NT2/D1 (cell line): ENCODE results near the gene YY2.

Experiments used
- SUZ12 ChIP-seq: IDR thresholded peaks from 2 replicates; pipeline ENCODE4 v1.6.1; 2011; ENCODE audit not compliant: insufficient read length, insufficient read depth; ENCODE audit errors: extremely low read depth
- YY1 ChIP-seq: IDR thresholded peaks from 2 replicates; pipeline ENCODE4 v1.6.1; 2011; ENCODE audit not compliant: insufficient read length, insufficient read depth
- ZNF274 ChIP-seq: IDR thresholded peaks from 2 replicates; pipeline ENCODE4 v1.6.1; 2011; ENCODE audit warnings: mild to moderate bottlenecking, low read depth, low read length

DNA sequence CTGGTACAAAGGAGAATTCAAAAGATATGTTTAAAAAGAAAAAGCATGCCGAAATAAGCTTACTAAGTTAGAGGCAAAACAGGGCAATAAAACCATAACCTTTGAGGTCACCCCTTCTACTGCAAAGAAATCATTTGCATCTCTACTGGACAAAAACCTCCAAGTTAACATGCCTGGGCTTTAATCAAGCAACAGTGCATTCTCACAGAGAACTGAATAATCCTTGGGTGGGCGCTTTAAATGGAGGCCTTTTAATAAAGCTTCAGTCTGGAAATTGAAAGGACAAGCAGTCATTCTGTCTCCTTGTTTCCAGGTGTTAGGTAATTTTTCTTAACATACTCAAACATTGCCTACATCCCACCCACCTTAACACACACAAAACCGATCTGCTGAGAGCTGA is 50.2 kb downstream of the YY2 start:
- no peak for TF ChIP-seq ZNF274
- no peak for TF ChIP-seq YY1
- TF ChIP-seq SUZ12, result no peak
